Body of pancreas (tissue), 4 donors: ENCODE measurements around the gene KNOP1.

Source experiments
- CTCF ChIP-seq, 7 experiments: fragments of 450-650 bp in 4 of 7; fragments of 200-600 bp in 3 of 7; sonication (generic) in 3 of 7; IDR thresholded peaks; one replicate each; pipeline ENCODE4 v1.5.1; 2016 to 2019; ENCODE audit warnings: antibody characterized with exemption in 7 of 7
- POLR2A ChIP-seq, 3 donors: fragments of 450-650 bp; IDR thresholded peaks; one replicate each; pipeline ENCODE4 v1.6.1; 2016; ENCODE audit warnings: antibody characterized with exemption in 3 of 3, mild to moderate bottlenecking in 2 of 3

DNA sequence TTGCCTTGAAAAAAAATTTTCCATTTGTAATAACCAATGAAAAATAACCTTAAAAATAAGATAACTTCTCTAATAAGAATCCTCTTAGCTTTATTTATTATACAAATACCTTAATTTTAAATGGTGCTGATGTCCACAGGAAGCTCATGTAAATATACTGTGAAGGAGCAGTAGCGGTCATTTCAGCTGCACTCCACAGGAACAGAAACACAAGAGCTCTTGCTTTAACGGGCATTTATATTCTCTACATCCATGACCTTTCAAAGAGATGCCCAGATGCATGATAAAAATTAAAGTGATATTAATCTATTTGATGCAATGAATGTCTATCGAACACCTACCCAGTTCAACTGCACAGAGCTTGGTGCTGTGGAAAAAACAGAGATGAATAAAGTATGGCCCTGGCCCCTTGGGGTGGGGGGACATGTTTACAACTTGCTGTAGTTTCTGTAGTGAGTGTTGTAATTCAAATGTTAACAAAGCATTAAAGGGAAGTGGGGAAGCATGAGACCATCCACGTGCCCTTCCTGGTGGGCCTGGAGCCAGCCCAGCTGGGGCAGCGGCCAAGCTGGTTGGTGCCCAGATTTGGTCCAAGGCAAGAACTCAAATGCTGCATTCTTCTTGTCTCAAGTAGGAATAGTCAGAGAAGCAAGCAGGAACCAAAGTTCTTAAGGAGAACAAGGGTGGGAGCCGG lies 48.0 kb upstream of the KNOP1 start:
- no peak for TF ChIP-seq POLR2A (IDR thresholded peaks at IDR 0.05)
- TF ChIP-seq CTCF (IDR thresholded peaks at IDR 0.05): no peak
